Kidney epithelial cell (primary cell): ENCODE measurements around the gene ALPP. TPM values are rescaled to one million over a fixed set of nuclear protein-coding genes. Genes with fewer than 3 reads are reported as not detected.
"Not testable (repeated sequence)": the region's sequence is repeated elsewhere in the genome, so short reads cannot be mapped to it uniquely, and the experiment has no call there.

Source experiments
- DNase-seq: peaks from one replicate; pipeline ENCODE4 v3.0.0-alpha.2; 2010; ENCODE audit warnings: low read depth
- H3K27me3 ChIP-seq: 2 replicates; pipeline ENCODE4 v1.6.0; 2011; ENCODE audit warnings: low read length; ENCODE audit not compliant: control insufficient read depth, insufficient read depth
- H3K36me3 ChIP-seq: 2 replicates; pipeline ENCODE4 v1.5.1; 2011; ENCODE audit warnings: low read length; ENCODE audit not compliant: control insufficient read depth, insufficient read depth
- H3K4me3 ChIP-seq: 2 replicates; pipeline ENCODE4 v1.5.1; 2011; ENCODE audit warnings: low read depth, mild to moderate bottlenecking, control low read depth, low read length
- total RNA-seq: library from RNA; depleted of rRNA; stranded (reverse); fragments of >200 nt; gene quantifications from 2 replicates; pipeline ENCODE4 v1.2.3, GENCODE V29; 2015
- TF ChIP-seq, protein P1 (sequence below): IDR thresholded peaks from 2 replicates; pipeline ENCODE4 v1.5.1; 2011; ENCODE audit warnings: mild to moderate bottlenecking, moderate library complexity, low read length, control low read depth, inconsistent platforms; ENCODE audit not compliant: insufficient read depth, poor library complexity, severe bottlenecking

ALPP gene
- total RNA-seq, 1 donor from 2014 or later, result not detected

DNA sequence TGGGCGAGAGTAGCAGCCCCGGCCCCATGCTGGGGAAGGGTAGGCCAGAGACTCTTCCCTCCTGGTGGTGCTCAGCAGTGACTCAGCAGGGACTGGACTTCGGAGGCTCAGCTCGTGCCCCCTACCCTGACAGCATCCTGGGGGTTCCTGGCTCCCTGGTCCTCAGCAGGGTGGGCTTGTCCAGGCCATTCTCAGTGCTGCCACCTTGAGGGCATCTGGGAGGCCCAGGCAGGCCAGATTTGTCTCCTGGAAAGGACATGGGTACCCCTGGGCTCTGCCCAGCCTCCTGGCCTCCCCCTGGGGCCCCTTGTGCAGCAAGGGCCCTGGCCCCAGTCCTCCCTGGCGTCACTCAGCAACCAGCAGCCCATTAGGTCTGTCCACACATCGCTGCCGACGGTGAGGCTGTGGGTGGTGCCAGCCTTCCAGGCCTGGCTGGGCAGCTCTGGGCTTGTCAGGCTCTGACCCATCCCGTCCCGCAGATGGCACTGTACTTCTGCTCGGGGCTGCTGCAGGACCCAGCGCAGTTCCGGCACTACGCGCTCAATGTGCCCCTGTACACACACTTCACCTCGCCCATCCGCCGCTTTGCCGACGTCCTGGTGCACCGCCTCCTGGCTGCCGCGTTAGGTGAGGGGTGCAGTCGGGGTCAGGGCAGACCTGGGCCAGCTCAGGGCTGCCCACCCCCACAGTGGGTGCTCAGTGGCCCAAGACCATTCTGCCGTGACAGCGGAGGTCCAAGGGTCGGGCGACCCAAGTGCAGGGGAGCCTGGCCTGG lies 45.0 kb upstream of the ALPP start:
- Histone ChIP-seq H3K27me3 (no peaks in the 10 kb centered on the region), H3K4me3 (no peak overlapping the region), H3K36me3 (no peaks in the 10 kb centered on the region)
- no peak for DNase-seq
- TF ChIP-seq, protein P1, sequence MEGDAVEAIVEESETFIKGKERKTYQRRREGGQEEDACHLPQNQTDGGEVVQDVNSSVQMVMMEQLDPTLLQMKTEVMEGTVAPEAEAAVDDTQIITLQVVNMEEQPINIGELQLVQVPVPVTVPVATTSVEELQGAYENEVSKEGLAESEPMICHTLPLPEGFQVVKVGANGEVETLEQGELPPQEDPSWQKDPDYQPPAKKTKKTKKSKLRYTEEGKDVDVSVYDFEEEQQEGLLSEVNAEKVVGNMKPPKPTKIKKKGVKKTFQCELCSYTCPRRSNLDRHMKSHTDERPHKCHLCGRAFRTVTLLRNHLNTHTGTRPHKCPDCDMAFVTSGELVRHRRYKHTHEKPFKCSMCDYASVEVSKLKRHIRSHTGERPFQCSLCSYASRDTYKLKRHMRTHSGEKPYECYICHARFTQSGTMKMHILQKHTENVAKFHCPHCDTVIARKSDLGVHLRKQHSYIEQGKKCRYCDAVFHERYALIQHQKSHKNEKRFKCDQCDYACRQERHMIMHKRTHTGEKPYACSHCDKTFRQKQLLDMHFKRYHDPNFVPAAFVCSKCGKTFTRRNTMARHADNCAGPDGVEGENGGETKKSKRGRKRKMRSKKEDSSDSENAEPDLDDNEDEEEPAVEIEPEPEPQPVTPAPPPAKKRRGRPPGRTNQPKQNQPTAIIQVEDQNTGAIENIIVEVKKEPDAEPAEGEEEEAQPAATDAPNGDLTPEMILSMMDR, result peak; percentile 70

DNA sequence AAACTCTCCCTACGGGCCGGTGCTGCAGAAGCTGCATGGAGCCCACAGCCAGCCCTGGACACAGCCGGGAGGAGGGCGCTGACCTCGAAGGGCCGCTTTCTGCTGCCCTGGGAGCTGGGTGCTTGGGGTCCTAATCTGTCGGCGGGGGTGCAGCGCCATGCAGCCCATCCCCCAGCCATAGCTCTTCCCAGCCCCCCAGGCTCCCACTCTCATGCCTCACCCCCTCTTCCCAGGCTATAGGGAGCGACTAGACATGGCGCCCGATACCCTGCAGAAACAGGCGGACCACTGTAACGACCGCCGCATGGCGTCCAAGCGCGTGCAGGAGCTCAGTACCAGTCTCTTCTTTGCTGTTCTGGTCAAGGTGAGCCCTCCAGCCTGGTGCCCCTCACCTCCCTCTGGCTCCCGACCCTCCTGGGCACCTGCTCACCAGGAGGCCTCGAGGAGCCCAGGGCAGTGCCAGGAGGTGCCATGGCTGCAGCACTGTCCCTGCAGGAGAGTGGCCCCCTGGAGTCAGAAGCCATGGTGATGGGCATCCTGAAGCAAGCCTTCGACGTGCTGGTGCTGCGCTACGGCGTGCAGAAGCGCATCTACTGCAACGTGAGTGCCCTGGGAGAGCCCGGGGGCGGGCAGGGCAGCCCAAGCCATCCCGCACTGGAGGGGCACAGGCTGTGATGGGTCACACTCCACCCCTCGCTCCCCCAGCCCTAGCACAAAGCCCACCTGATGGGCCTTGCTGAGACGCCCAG lies 44.2 kb upstream of the ALPP start:
- H3K36me3 ChIP-seq, H3K4me3 ChIP-seq, H3K27me3 ChIP-seq, DNase-seq: not testable (repeated sequence)

DNA sequence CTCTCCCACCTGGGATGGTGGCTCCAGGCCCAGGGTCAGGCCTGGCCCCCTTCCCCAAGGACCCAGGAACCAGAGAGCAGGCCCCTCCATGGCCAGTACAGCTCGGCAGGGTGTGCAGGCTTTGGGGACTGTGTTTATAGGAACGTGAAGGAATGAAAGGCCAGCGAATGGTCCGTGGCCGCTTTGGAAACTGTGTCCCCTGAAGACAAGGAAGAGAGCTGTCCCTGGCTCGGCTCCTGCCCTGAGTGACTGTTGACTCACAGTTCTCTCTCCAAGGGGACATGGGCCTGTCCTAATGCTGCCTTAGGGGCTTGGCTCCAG lies 43.7 kb upstream of the ALPP start:
- not testable (repeated sequence) for DNase-seq

DNA sequence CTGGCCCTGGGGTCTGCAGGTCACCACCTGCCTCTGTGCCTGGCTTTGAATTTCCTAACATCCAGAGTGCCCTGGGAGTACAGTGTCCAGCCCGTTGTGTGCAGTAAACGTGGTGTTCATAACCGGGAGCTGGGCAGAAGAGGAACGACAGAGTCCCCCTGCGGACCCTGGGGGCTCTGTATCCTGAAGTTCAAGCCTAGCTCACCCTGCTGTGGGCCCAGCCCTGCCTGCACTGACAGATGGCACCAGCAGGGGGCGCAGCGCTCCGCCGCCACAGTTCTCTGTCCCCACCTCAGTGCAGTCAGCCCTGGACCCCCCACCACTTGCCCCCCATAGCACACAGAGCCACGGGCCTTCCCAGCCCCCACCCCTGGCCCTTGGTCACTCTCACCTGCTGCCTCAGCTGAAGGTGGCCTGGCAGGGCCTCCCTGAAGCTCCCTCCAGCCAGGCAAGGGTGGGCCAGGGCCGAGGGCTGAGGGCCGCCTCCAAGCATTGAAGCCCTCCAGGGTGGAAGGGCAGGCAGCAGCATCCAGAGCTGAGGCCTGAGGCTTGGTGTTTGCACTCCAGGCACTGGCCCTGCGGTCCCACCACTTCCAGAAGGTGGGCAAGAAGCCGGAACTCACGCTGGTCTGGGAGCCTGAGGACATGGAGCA lies 43.2 kb upstream of the ALPP start:
- H3K36me3 ChIP-seq, H3K27me3 ChIP-seq, DNase-seq, H3K4me3 ChIP-seq: not testable (repeated sequence)
- TF ChIP-seq, protein P1, result peak; percentile 55

More for the DNA sequence above, 43.7 kb upstream of the ALPP start:
- H3K4me3 ChIP-seq, H3K36me3 ChIP-seq, H3K27me3 ChIP-seq: not testable (repeated sequence)

- TF ChIP-seq, protein P1, result no peak
- no peaks in the 10 kb centered on the region for H3K27me3 ChIP-seq
- DNase-seq, result no peak
- H3K36me3 ChIP-seq, result no peaks in the 10 kb centered on the region
- H3K4me3 ChIP-seq, result no peak overlapping the region
Measured at GRCh38 chr2:232335859-232336215, 42.7 kb upstream of the ALPP start.

GRCh38 chr2:232336241-232336736 lies 42.3 kb upstream of the ALPP start:
- no peak for DNase-seq
- TF ChIP-seq, protein P1, result no peak

More at GRCh38 chr2:232336241-232336736, 42.3 kb upstream of the ALPP start:
- Histone ChIP-seq H3K36me3 (no peaks in the 10 kb centered on the region), H3K4me3 (no peak overlapping the region), H3K27me3 (no peaks in the 10 kb centered on the region)
